ENCODE measurements around the gene IMMT.

IMMT gene

DNA sequence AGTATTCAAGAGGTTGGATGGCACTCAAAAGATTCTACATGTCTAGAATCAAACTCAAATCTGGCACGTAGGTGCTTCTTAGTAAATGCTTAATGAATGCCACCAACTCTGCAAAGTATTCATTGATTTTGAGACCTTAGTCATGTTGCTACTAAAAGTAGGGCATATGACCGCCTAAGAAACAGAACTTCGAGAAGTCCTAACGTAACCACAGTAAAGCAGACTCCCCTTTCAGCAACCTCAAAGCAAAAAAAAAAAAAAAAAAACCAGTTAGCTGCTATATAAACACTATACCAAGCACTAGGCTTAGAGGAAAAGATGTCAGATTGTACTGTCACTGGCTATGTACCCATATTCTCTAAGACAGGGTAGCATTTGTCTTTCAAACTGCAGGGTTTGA, 55.3 kb downstream of the IMMT start:
- H3K27ac ChIP-seq = no peak overlapping the region
- TF ChIP-seq ZFX (IDR thresholded peaks at IDR 0.05; ENCODE audit: borderline replicate concordance) = no peak
- TF ChIP-seq CTCF (IDR thresholded peaks at IDR 0.05) = no peak

DNA sequence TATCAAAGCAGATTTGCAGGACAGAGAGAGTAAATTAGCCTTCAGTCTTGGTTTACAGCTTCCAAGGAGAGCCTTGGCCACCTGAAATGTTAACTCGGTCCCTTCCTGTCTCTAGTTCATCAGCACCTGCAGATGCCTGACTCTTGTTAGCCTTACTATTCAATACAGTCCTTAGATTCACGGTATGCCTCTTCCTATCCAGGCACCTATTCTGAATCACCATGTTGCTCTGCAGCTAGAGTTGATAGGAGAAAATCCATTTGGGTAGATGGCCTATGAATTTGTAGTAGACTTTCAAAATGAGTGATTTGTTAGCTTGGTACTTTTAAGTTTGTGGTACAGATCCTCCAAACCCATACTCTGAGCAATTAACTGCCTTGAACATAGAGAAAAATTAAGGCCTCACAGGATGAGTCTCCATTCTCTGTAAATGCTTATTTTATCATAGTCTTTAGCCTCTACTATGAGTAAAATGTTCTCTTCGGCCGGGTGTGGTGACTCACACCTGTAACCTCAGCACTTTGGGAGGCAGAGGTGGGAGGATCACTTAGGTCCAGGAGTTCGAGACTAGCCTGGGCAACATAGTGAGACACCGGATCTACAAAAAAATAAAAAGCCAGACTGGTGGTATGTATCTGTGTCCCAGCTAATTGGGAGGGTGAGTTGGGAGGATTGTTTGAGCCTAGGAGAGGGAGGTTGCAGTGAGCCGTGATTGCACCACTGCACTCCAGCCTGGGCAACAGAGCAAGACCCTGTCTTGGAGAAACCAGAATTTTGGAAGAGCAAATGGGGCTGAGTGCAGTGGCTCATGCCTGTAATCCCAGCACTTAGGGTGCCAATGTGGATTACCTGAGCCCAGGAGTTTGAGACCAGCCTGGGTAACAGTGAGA, 56.3 kb downstream of the IMMT start:
- H3K27ac ChIP-seq = no peak overlapping the region
- no peak for TF ChIP-seq ZFX (IDR thresholded peaks at IDR 0.05; ENCODE audit: borderline replicate concordance)
- no peak for TF ChIP-seq CTCF (IDR thresholded peaks at IDR 0.05)

DNA sequence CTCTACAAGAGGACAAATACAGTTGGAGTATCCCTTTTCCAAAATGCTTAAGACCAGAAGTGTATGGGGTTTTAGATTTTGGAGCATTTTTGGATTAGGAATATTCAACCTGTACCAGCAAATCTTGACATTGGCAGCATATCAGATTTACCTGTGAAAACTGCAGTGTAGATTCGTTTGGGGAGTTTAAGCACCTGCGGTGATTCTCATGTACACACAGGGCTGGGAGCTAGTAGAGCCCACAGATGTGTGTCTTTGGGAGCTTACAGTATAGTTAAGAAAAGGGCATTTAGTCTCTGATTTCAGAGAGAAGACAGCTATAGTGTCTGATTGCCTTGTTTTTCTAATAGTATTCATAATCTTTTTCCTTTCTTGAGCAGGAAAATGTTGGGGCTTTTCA, 59.1 kb downstream of the IMMT start:
- TF ChIP-seq CTCF (IDR thresholded peaks at IDR 0.05) (no peak), ZFX (IDR thresholded peaks at IDR 0.05; ENCODE audit: borderline replicate concordance) (no peak)
- H3K27ac ChIP-seq = no peak overlapping the region

GRCh38 chr2:86135653-86136052, 59.6 kb downstream of the IMMT start:
- TF ChIP-seq CTCF (IDR thresholded peaks at IDR 0.05) = no peak
- TF ChIP-seq ZFX (IDR thresholded peaks at IDR 0.05; ENCODE audit: borderline replicate concordance) = no peak

DNA sequence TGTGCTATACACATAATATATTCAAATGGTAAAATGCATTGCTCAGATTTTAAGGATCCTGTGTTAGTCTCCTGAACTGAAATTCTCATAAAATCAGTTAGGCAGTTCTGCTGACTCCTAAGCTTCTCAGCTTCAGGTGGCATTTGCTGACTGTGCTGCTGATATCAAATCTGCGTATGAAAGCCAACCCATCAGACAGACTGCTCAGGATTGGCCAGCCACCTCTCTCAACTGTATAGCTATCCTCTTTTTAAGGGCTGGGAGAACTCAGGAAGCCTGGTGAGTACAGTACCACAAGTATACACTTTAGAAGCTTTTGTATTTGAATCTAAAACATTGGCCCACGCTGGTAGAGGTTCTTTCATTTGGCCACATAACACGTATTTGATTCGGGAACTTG, 60.6 kb downstream of the IMMT start:
- H3K27ac ChIP-seq = no peak overlapping the region

More at GRCh38 chr2:86135653-86136052, 59.6 kb downstream of the IMMT start:
- no peak overlapping the region for H3K27ac ChIP-seq

GRCh38 chr2:86124683-86125082, 70.6 kb downstream of the IMMT start:
- TF ChIP-seq CTCF (IDR thresholded peaks at IDR 0.05) (no peak), ZFX (IDR thresholded peaks at IDR 0.05; ENCODE audit: borderline replicate concordance) (no peak)

More for the DNA sequence above, 60.6 kb downstream of the IMMT start:
- no peak for TF ChIP-seq ZFX (IDR thresholded peaks at IDR 0.05; ENCODE audit: borderline replicate concordance)
- TF ChIP-seq CTCF (IDR thresholded peaks at IDR 0.05) = no peak

GRCh38 chr2:86123328-86123925, 71.8 kb downstream of the IMMT start:
- TF ChIP-seq ZFX (IDR thresholded peaks at IDR 0.05; ENCODE audit: borderline replicate concordance) = no peak
- TF ChIP-seq CTCF (IDR thresholded peaks at IDR 0.05) = no peak
- no peak overlapping the region for H3K27ac ChIP-seq

More at GRCh38 chr2:86124683-86125082, 70.6 kb downstream of the IMMT start:
- no peak overlapping the region for H3K27ac ChIP-seq
